Duodenal mucosa (tissue), 2 donors: ENCODE measurements around the gene ASB3.

Experiments used
- H3K27ac ChIP-seq: one replicate; pipeline ENCODE4 v1.7.0; 2013; ENCODE audit warnings: low read depth, low read length
- H3K27me3 ChIP-seq, 2 donors: one replicate each; pipeline ENCODE4 v1.7.0; 2013; ENCODE audit warnings: low read length in 2 of 2, control low read depth in 1 of 2; ENCODE audit not compliant: insufficient read depth in 2 of 2, control insufficient read depth in 1 of 2
- H3K36me3 ChIP-seq, 2 donors: one replicate each; pipeline ENCODE4 v1.7.0; 2013; ENCODE audit warnings: low read length in 2 of 2, control low read depth in 1 of 2; ENCODE audit not compliant: insufficient read depth in 2 of 2, control insufficient read depth in 1 of 2
- H3K4me1 ChIP-seq, 2 donors: one replicate each; pipeline ENCODE4 v1.7.0; 2013; ENCODE audit warnings: low read length in 2 of 2, control low read depth in 1 of 2; ENCODE audit not compliant: insufficient read depth in 2 of 2, control insufficient read depth in 1 of 2
- H3K4me3 ChIP-seq, 2 donors: one replicate each; pipeline ENCODE4 v1.7.0; 2013; ENCODE audit warnings: low read length in 2 of 2, low read depth in 1 of 2
- H3K9ac ChIP-seq, 2 donors: one replicate each; pipeline ENCODE4 v1.7.0; 2013; ENCODE audit warnings: low read length in 2 of 2, low read depth in 1 of 2
- H3K9me3 ChIP-seq, 2 donors: one replicate each; pipeline ENCODE4 v1.7.0; 2013; ENCODE audit warnings: low read length in 2 of 2, control low read depth in 1 of 2; ENCODE audit not compliant: control insufficient read depth in 1 of 2

ASB3 gene

DNA sequence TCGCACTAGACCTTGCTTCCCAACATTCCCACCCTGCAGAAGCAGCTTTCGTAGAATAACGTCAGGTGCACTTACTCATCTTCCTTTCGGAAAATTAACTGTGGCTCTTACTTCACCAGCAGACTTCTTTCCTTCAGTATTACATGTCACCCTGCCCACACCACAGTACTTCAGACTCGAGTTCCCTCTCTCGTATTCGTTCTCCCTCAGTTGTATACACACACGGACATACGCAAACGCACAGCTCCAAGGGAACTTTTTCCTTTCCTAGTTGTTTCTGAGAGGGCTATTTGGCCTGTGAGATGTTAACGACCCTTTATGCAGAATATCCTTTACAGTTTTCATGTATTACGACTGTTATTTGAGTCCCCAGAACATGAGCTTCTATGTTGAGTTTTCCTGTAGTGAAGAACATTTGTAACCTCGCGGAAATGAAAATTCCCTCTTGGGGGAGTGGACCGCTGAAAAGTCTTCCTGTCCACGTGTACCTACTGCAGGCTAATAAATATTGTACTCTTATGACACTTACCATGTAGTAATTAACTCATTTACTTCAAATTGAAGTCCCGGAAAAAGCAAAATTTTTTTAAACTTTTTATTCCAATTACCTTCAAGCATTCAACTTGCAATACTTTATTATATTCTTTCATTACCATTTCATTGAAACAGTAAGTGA lies 999 bp upstream of the ASB3 start:
- H3K9ac ChIP-seq, result peak overlapping the region; percentile 81 to 96
- H3K27me3 ChIP-seq, result no peaks in the 10 kb centered on the region
- peaks cover 31 to 32% of the 10 kb centered on the region in 2 donors for H3K4me1 ChIP-seq
- H3K27ac ChIP-seq, result peak overlapping the region; percentile 58
- no peaks in the 10 kb centered on the region for H3K36me3 ChIP-seq
- H3K9me3 ChIP-seq, result no peaks in the 10 kb centered on the region
- H3K4me3 ChIP-seq, result peak overlapping the region; percentile 100

DNA sequence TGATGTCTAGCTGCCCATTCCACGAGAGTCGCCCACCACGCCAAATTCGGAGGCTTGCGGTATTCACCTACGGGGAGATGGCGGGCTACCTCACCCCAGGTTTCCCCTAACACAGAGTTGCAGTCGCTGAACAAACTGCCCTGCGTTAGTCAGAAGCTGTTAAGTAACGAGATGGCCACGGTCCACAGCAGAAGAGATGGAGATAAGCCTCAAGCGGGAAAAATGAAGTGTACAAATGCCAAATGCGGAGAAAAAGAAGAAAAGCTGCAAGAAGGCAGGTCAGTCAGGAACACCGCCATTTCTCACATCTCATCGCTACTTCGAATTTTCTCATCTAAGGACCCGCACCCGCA lies 425 bp downstream of the ASB3 start:
- peak overlapping the region; percentile 81 to 96 for H3K9ac ChIP-seq
- peaks cover 0 to 5% of the 10 kb centered on the region in 2 donors for H3K36me3 ChIP-seq
- peak overlapping the region; percentile 100 for H3K4me3 ChIP-seq
- H3K27me3 ChIP-seq, result no peaks in the 10 kb centered on the region
- no peaks in the 10 kb centered on the region for H3K9me3 ChIP-seq
- peaks cover 31 to 32% of the 10 kb centered on the region in 2 donors for H3K4me1 ChIP-seq
- peak overlapping the region; percentile 58 for H3K27ac ChIP-seq

DNA sequence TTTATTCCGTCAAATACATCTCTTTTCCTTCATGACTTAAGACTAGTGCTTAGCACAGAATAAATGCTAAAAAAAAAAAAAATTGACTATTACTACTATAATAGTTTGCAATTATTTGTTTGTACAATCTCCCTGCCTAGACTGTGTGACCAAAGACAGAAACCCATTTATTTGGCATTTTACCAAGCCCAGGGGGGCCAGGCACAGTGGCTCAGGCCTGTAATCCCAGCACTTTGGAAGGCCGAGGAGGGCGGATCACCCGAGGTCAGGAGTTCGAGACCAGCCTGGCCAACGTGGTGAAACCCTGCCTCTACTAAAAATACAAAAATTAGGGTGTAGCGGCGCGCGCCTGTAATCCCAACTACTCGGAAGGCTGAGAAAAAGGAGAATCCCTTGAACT lies 1.4 kb downstream of the ASB3 start:
- peaks cover 0 to 5% of the 10 kb centered on the region in 2 donors for H3K36me3 ChIP-seq
- H3K4me3 ChIP-seq, result peak overlapping the region; percentile 100
- H3K9me3 ChIP-seq, result no peaks in the 10 kb centered on the region
- H3K4me1 ChIP-seq, result peaks cover 31 to 32% of the 10 kb centered on the region in 2 donors
- no peak overlapping the region for H3K27ac ChIP-seq
- H3K9ac ChIP-seq, result peak overlapping the region in 1 of 2 donors; percentile 81
- H3K27me3 ChIP-seq, result no peaks in the 10 kb centered on the region

DNA sequence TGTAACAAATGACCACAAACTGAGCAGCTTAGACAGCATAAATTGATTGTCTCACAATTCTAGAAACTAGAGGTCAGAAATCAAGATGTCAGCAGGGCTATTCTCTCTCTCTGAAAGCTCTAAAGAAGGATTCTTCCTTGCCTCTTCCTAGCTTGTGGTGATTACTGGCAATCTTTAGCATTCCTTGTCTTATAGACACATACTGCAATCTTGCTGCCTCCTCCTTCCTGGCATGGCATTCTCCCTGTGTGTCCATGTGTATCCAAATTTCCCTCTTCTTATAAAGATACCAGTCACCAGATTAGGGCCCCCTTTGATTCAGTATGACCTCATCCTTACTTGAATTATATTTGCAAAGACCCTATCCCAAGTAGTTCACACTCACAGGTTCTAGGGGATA lies 2.3 kb downstream of the ASB3 start:
- H3K9me3 ChIP-seq, result no peaks in the 10 kb centered on the region
- no peak overlapping the region for H3K27ac ChIP-seq

DNA sequence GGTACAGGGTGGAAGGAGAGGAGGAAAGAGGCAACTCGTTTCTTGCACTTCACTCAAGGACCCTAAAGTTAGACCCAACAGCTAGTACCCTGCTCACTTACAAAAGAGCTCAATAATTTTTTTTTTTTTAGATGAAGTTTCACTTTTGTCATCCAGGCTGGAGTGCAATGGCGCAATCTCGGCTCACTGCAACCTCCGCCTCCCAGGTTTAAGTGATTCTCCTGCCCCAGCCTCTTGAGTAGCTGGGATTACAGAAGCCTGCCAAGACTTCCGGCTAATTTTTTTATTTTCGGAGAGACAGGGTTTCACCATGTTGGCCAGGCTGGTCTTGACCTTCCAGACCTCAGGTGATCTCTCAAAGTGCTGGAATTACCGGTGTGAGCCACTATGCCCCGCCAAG lies 4.1 kb downstream of the ASB3 start:
- Histone ChIP-seq H3K4me3 (no peak overlapping the region), H3K27ac (no peak overlapping the region), H3K4me1 (peaks cover 20 to 24% of the 10 kb centered on the region in 2 donors), H3K9me3 (no peaks in the 10 kb centered on the region), H3K36me3 (peaks cover 0 to 5% of the 10 kb centered on the region in 2 donors), H3K9ac (no peak overlapping the region), H3K27me3 (no peaks in the 10 kb centered on the region)

More for the DNA sequence above, 2.3 kb downstream of the ASB3 start:
- Histone ChIP-seq H3K36me3 (peaks cover 0 to 5% of the 10 kb centered on the region in 2 donors), H3K27me3 (no peaks in the 10 kb centered on the region), H3K4me1 (peaks cover 31 to 32% of the 10 kb centered on the region in 2 donors), H3K4me3 (no peak overlapping the region), H3K9ac (no peak overlapping the region)

DNA sequence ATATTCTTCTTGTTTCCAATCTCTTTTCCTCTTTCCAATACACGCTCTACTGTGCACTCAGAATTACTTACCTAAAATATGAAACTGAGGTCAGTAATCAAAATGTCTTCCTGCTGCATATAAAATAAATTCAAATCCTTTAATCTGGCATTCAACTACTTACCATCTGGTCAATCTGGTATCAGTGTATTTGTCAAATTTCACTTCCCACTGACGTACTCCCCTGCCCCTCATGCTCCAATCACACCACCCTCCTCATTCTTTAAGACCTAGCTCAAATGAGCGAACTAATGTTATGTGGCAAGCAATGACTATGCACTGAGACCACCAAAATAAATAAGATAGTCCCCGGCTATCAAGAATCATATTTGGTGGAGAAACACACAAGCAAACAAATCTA lies 6.7 kb downstream of the ASB3 start:
- no peaks in the 10 kb centered on the region for H3K9me3 ChIP-seq
- no peak overlapping the region for H3K9ac ChIP-seq
- peaks cover 9 to 11% of the 10 kb centered on the region in 2 donors for H3K4me1 ChIP-seq
- H3K36me3 ChIP-seq, result peaks cover 0 to 8% of the 10 kb centered on the region in 2 donors
- no peaks in the 10 kb centered on the region for H3K27me3 ChIP-seq
- no peak overlapping the region for H3K4me3 ChIP-seq
- H3K27ac ChIP-seq, result no peak overlapping the region

DNA sequence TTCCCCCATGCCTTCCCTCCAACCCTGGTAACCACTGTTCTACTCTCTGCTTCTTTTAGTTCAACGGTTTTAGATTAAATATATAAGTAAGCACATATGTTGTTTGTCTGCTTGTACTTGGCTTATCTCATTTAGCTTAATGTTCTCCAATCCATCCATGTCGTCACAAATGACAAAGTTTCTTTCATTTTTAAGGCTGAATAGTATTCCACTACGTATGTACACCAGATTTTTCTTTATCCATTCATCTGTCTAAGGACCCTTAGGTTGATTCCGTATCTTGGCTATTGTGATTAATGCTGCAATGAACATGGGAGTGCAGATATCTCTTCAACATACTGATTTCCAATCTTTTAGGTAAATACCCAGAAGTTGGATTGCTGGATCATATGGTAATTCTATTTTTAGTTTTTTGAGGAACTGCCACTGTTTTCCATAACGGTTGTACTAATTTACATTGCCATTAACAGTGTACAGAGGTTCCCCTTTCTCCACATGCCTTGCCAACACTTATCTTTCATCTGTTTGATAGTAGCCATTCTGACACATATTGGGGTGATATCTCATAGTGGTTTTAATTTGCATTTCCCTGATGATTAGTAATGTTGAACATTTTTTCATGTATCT lies 8.1 kb downstream of the ASB3 start:
- Histone ChIP-seq H3K9me3 (no peaks in the 10 kb centered on the region), H3K9ac (no peak overlapping the region), H3K27ac (no peak overlapping the region)

DNA sequence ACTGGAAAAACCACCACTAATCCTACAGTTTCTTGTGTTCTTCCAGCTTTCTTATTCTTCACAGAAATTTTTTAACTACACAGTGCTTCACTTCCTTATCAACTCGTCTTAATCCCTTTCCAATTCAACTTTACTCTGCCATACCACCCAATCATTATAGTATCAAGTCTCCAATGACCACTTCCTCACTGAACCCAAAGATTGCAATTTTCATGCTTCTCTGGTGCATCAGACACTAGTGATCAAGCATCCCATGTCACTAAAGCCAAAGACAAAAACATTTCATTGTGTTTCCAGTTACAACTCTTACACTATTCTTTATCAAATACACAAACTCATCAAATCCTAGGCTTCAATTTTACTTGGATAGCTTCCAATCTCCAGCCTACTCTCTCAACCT lies 9.6 kb downstream of the ASB3 start:
- H3K36me3 ChIP-seq, result peaks cover 0 to 13% of the 10 kb centered on the region in 2 donors
- no peaks in the 10 kb centered on the region for H3K27me3 ChIP-seq
- no peaks in the 10 kb centered on the region for H3K4me1 ChIP-seq
- H3K9me3 ChIP-seq, result no peaks in the 10 kb centered on the region
- H3K9ac ChIP-seq, result no peak overlapping the region
- no peak overlapping the region for H3K27ac ChIP-seq
- no peak overlapping the region for H3K4me3 ChIP-seq

More for the DNA sequence above, 8.1 kb downstream of the ASB3 start:
- Histone ChIP-seq H3K27me3 (no peaks in the 10 kb centered on the region), H3K4me3 (no peak overlapping the region), H3K4me1 (no peaks in the 10 kb centered on the region), H3K36me3 (peaks cover 0 to 14% of the 10 kb centered on the region in 2 donors)

DNA sequence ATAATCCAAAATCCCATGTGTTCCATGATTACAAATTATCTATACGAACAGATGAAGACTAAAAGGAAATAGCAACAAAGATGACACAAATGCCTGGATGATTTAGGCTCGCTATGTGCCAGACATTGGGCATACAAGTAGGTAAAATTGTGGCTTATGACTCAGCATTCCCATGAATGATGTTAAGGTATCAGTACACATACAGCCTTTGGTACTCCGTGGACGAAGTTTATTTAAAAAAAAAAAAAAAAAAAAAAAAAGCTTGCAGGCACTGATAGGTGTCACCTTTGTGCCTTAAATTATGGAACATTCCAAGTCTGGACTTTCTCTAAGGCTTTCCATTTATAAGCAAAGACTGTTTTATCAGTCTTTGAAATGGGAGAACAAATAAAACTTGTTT lies 16.5 kb downstream of the ASB3 start:
- H3K4me1 ChIP-seq, result peaks cover 18 to 31% of the 10 kb centered on the region in 2 donors
- H3K27me3 ChIP-seq, result no peaks in the 10 kb centered on the region
- no peaks in the 10 kb centered on the region for H3K9me3 ChIP-seq
- H3K4me3 ChIP-seq, result no peak overlapping the region
- no peak overlapping the region for H3K9ac ChIP-seq
- H3K27ac ChIP-seq, result no peak overlapping the region
- H3K36me3 ChIP-seq, result peaks cover 0 to 6% of the 10 kb centered on the region in 2 donors

DNA sequence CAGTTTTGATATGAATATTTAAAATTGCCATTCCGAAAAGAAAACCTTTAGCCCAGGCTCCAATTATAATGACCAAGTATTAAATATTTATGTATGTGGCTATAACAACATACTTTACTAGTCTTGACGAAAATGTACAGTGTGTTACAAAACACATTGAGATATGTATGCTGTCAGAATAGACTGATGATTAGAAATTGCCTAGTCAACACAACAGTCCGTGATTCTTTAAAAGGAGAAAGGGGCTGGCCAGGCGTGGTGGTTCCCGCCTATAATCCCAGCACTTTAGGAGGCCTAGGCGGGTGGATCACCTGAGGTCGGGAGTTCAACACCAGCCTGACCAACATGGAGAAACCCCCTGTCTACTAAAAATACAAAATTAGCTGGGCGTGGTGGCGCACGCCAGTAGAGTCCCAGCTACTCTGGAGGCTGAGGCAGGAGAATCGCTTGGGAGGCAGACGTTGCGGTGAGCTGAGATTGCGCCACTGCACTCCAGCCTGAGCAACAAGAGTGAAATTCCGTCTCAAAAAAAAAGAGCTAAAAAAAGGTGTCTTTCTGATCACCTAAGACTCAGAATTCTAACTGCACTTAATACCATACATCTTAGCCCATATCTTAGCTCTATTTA lies 17.3 kb downstream of the ASB3 start:
- peaks cover 0 to 6% of the 10 kb centered on the region in 2 donors for H3K36me3 ChIP-seq
- no peaks in the 10 kb centered on the region for H3K9me3 ChIP-seq
- no peak overlapping the region for H3K9ac ChIP-seq
- H3K4me3 ChIP-seq, result no peak overlapping the region
- H3K4me1 ChIP-seq, result peaks cover 20 to 37% of the 10 kb centered on the region in 2 donors
- H3K27ac ChIP-seq, result no peak overlapping the region
- no peaks in the 10 kb centered on the region for H3K27me3 ChIP-seq
